ENCODE measurements around the gene REEP1.

REEP1 gene

DNA sequence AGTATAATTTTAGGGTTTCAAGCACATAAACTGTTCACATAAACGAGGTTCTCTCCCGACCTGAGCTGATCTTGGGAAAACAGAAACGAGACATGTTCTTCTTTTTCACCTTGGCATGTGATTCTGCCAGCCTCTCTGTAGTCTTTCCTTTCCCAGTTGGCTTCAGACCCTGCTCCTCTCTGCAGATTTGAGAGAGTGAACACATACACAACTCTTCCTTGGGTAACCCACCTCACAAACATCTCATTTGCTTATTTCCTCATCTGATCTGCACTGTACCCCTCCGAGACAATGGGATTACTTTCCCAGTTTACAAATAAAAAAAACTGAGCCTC lies 46.1 kb downstream of the REEP1 start:
- no peak for DNase-seq (ENCODE audit: low read depth)
- no peak overlapping the region for H3K4me3 ChIP-seq (ENCODE audit: low read depth, low read length)
- TF ChIP-seq, protein P1, sequence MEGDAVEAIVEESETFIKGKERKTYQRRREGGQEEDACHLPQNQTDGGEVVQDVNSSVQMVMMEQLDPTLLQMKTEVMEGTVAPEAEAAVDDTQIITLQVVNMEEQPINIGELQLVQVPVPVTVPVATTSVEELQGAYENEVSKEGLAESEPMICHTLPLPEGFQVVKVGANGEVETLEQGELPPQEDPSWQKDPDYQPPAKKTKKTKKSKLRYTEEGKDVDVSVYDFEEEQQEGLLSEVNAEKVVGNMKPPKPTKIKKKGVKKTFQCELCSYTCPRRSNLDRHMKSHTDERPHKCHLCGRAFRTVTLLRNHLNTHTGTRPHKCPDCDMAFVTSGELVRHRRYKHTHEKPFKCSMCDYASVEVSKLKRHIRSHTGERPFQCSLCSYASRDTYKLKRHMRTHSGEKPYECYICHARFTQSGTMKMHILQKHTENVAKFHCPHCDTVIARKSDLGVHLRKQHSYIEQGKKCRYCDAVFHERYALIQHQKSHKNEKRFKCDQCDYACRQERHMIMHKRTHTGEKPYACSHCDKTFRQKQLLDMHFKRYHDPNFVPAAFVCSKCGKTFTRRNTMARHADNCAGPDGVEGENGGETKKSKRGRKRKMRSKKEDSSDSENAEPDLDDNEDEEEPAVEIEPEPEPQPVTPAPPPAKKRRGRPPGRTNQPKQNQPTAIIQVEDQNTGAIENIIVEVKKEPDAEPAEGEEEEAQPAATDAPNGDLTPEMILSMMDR (IDR thresholded peaks at IDR 0.05; ENCODE audit: insufficient read depth, low read depth, low read length, missing control alignments) = no peak

DNA sequence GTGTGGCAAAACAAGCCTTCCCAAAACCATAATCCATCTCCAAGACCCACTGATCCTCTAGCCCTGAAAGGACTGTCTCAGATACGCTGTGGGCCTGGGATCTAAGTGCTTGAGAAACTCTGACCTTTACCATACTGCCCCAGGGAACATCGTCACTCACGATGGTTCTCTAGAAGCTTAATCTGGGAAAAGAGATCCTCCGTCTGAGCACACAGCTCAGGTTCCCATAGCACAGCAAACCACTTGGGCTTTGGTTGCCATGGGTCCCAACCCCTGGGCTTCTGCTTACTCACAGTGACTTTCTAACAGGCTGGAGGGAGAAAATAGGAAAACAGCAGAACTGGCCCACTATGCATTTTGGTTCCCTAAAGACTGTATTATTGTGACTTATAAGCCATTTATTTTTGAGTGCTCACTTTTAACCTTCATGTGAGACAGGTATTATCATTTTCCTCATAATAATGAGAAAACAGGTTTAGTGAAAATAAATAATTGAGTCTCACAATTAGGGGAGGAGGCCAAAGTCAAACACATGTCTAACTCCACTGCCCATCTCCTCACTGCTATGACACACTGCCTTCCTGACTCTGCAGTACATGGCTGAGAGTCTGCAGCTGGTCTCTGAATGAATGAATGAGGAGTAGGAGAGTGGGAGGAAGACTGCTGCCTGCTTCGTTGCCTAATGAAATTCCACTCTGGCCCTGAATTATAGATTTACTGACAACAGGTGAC lies 46.7 kb downstream of the REEP1 start:
- TF ChIP-seq, protein P1 (IDR thresholded peaks at IDR 0.05; ENCODE audit: insufficient read depth, low read depth, low read length, missing control alignments) = no peak
- H3K4me3 ChIP-seq (ENCODE audit: low read depth, low read length) = no peak overlapping the region
- DNase-seq (ENCODE audit: low read depth) = no peak

DNA sequence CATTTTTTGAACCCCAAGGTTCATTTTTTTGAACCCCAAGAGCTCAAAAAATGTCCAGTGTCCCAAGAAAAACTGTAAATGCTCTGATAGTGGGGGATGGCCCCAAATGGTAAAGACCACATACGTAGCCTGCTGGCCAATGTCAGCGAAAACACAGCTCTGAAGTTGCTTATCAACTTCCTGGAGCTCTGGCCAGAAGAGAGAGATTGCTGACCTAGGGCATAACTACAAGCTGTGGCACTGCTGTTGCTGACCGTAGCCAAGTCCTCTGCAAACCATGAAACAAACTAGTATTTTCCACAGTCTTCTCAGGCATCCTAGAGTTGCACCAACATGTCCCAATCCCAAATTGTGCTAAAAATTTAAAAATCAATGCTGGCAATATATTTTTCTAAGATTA lies 50.9 kb downstream of the REEP1 start:
- H3K4me3 ChIP-seq (ENCODE audit: low read depth, low read length) = no peak overlapping the region
- DNase-seq (ENCODE audit: low read depth) = no peak
- TF ChIP-seq, protein P1 (IDR thresholded peaks at IDR 0.05; ENCODE audit: insufficient read depth, low read depth, low read length, missing control alignments) = no peak

DNA sequence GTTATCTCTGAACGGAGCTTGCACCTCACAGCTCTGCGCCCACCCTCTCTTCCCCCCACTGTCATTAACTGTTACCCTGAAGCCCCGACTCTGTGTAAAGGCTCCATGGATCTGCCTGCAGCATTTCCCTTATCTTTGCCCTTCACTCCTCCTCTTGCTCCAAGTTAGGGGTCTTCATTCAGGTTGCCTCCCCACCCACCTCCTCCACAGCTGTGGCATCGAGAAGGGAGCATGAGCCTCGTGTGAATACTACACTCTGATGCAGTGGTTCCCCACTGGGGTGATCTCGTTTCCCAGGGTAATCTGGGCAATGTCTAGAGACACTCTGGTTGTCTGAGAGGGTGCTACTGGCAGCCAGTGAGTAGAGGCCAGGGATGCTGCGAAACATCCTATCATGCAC lies 51.4 kb downstream of the REEP1 start:
- no peak overlapping the region for H3K4me3 ChIP-seq (ENCODE audit: low read depth, low read length)
- no peak for DNase-seq (ENCODE audit: low read depth)
- TF ChIP-seq, protein P1 (IDR thresholded peaks at IDR 0.05; ENCODE audit: insufficient read depth, low read depth, low read length, missing control alignments) = no peak

DNA sequence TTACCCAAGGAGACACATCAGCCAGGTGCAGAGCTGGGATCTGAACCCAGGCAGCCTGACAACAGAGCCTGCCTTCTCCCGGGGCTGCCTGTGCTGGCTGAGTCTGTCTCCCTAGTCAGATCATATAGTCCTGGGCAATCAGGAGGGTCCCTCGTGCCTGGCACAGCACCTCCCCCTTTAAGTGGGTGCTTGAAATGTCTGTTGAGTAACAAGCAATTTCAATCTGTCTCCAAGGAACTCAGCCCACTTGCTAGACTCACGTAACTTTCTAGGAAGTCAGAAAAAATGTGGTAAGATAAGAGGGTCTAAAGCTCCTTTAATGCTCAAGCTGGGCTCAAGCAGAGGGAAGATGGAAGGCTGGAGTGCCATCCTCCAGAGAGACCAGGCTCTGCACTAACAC lies 51.9 kb downstream of the REEP1 start:
- DNase-seq (ENCODE audit: low read depth) = no peak

DNA sequence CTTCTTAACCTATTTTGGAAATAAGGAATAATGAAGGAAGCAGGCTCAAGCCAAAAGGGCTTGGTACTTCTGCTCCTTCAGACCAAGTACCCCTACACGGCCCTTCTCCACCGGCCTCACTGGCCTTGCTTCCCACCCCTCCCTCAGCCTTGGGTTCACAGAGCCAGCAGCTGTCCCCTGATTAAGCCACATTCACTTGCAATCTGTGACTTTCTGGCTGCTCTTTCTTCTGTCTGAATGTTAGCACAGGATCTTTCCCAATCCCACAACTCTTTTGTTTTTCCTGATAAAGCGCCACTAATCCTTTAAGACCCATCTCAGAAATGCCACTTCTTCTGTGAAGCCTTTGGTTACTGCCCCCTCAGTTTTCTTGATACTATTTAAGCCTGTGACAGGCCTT lies 52.4 kb downstream of the REEP1 start:
- TF ChIP-seq, protein P1 (IDR thresholded peaks at IDR 0.05; ENCODE audit: insufficient read depth, low read depth, low read length, missing control alignments) = no peak
- H3K4me3 ChIP-seq (ENCODE audit: low read depth, low read length) = no peak overlapping the region
- no peak for DNase-seq (ENCODE audit: low read depth)

More for the DNA sequence above, 51.9 kb downstream of the REEP1 start:
- TF ChIP-seq, protein P1 (IDR thresholded peaks at IDR 0.05; ENCODE audit: insufficient read depth, low read depth, low read length, missing control alignments) = no peak
- H3K4me3 ChIP-seq (ENCODE audit: low read depth, low read length) = no peak overlapping the region

DNA sequence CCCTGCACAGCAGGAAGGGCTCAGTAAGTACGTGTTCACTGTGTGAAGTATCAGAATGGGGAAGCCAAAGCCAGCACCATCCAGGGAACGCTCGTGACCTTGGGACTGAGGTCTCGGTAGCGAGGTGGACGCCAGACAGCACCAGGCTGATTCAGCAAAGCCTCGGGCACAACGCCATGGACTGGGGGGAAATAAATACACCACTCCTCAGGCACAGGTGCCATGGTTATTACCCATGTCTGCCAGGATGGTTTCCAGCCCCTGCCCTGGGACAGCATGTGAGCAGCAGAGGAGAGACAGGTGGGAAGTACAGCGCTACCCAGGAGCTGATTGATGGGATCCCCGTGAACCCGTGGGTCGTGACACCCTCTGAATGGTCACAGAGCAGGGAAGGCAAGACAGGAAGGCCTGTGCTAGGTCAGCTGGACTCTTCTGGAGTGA lies 53.0 kb downstream of the REEP1 start:
- DNase-seq (ENCODE audit: low read depth) = no peak
- TF ChIP-seq, protein P1 (IDR thresholded peaks at IDR 0.05; ENCODE audit: insufficient read depth, low read depth, low read length, missing control alignments) = no peak
- H3K4me3 ChIP-seq (ENCODE audit: low read depth, low read length) = no peak overlapping the region

Data from GM12865 (cell line).